CD4-positive, alpha-beta T cell treated with Interleukin-21 for 1 hour (primary cell): ENCODE results near the gene SLC34A1.

Experiments
- DNase-seq: peaks from one replicate; pipeline ENCODE4 v3.0.0-alpha.2; 2020

The SLC34A1 gene

DNA sequence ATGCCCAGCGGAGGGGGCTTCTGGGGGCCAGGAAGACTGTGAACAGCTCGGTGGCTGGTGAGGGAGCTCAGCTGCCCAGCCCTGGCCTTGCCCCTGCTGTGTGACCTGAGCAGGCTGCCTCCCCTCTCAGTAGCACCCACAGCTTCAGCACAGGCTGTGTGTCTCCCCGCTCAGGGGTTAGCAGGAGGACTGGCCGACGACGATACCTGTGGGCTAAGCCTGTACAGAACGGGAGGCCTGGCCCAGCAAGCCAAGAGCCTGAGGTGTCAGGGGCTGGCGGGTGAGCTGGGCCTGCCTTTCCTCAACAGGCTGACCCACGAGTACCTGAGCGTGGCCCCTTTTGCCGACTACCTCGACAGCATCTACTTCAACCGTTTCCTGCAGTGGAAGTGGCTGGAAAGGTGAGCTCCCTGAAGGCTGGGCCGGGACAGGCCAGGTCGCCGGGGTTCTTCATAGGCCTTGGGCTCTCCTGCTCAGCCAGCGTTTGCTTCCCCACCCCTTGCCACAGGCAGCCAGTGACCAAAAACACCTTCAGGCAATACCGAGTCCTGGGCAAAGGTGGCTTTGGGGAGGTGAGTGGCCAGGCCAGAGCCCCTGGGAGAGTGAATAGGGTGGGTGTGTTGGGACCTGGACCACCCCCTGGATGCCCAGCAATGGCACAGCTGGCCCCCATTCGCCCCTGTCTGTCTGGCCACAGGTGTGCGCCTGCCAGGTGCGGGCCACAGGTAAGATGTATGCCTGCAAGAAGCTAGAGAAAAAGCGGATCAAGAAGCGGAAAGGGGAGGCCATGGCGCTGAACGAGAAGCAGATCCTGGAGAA lies 48.8 kb downstream of the SLC34A1 start:
- DNase-seq = no peak

- DNase-seq = no peak
Measured at GRCh38 chr5:177433658-177434217, 49.5 kb downstream of the SLC34A1 start.

DNA sequence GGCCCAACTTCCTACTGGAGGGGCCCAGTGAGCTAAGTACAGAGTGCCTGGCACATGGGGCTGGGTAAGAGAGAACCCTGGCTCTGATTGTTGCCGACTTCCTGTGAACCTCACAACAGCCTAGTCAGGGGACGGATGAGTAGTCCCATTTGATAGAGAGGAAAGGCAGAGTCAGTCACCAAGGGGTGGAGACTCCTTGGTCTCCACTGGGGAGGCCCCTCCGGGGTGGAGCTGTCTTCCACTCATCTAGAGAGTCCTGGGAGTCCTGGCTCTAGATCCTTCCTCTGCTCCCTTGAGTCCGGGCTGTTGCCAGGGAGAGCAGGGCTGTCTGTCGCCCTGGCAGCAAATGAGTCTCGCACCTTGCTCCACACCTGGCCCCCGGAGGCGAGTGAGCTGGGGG lies 50.2 kb downstream of the SLC34A1 start:
- peak; percentile 58 for DNase-seq

GRCh38 chr5:177434942-177435738 lies 50.9 kb downstream of the SLC34A1 start:
- DNase-seq = no peak

GRCh38 chr5:177435847-177436536 lies 51.8 kb downstream of the SLC34A1 start:
- DNase-seq = no peak

DNA sequence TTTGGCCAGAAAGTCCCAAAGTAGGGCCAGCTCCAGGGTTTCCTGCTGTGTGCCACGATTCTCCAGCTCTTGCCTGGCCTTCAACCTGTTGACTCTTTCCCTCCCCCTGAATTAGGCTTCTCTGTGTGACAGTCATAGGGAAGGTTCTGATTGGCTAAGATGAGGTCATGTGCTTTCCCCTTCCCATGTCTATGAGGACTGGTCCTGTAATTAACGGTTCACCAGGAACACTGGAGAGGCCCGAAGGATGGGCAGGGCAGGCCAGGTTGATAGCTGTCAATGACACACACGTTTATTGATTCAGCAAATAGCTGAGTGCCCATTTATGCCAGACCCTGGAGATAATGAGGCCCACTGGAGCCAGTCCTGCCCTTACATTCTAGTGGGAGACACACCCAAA lies 53.4 kb downstream of the SLC34A1 start:
- no peak for DNase-seq

DNA sequence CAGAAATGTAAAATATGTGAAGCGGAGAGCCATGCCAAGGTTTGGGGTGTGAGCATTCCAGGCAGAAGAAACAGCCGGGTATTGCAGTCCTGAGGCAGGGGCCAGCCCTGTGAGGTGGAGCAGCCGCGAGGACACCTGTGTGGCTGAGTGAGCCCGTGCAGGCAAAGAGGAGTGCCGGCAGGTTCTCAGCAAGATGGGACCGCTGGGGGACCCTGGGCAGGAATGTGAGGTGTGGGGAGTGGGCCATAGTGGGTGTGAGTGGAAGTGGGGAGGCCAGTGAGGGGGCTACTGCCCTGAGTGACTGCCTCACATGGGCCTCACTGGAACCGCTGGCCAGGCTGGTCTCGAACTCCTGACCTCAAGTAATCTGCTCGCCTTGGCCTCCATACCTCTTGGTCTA lies 54.2 kb downstream of the SLC34A1 start:
- no peak for DNase-seq

DNA sequence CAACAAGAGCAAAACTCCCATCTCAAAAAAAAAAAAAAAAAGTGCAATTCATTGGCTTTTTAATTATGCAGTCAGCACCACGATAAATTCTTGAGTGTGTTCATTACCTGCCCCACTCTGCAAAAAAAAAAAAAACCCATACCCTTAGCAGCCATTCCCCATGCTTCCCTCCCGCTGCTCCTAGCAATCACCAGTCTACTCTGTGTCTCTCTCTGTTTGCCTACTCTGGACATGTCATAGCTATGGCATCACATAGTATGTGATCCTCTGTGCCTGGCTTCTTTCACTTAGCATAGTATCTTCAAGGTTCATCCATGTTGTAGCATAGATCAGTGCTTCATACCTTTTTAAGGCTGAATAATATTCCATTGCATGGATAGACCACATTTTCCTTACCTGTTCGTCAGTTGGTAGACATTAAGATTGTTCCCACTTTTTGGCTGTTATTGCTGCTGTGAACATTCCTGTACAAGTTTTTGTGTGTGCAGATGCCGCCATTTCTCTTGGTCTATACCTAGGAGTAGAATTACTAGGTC lies 55.4 kb downstream of the SLC34A1 start:
- DNase-seq = no peak

DNA sequence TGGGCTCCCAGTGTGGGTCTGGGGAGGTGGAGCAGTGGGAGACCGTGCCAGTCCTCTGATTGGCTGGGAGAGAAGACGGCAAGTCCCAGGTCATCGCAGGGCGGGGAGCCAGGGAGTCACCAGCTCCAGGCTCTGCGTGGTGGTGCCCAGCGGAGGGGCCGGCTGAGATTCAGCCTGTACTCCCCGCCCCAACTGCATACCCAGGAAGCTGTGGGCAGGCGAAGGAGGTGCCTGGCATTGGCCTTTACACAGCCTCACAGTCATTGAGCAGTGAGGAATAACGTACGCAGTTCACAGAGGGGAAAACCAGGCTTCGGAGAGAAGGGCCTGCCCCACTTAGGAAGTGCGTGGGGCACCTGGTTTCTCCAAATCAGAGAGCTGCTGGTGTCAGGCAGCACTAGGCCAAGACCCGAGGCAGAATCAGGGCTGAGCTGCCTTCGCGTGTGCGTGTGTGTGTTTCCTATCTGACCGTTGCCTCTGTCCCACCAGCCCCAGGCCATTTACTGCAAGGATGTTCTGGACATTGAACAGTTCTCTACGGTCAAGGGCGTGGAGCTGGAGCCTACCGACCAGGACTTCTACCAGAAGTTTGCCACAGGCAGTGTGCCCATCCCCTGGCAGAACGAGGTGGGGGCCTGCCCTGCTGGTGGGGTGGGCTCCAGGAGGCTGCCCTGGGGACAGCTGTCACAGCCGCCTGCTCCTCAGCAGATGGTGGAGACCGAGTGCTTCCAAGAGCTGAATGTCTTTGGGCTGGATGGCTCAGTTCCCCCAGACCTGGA lies 56.2 kb downstream of the SLC34A1 start:
- peak; percentile 79 for DNase-seq

GRCh38 chr5:177440990-177441780 lies 57.0 kb downstream of the SLC34A1 start:
- DNase-seq = no peak

GRCh38 chr5:177442066-177442826 lies 58.0 kb downstream of the SLC34A1 start:
- DNase-seq = no peak

DNA sequence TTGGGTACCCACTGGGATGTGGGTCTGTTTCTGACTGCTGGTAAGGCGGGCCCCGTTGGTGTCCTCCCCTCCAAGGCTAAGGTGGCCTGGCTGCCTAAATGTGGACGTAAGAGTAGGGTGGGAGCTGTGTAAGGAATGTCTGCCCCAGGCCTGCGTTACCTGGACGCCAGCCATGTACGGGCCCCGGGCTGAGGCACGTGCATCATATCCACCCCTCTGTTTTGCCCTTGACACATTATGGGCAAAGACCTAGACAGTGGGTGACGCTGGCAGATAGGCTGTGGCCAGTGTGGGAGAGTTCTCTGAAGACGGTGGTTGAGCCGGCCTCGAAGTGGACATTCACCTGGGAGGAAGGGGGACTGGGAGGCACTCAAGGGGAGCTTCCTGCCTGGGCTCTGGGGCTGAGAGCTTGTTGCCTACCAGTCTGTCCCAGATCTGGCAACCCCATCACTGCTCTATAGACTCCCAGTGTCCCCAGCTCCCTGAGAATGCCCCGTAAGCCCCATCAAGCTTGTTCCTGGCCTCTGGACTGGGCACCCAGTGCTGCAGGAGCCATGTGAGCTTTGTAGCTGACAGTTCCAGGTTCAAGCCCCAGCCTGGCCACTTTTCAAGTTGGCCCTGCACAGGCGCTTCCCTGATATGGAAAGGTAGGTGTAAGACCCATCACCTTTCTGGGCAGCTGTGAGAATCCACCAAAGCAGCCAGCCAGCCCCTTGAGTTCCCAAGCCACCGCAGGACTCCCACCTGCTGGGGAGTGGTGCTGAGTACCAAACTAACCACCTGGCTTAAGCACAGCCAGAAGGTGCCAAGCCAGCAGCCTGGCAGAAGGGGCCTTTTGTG lies 59.1 kb downstream of the SLC34A1 start:
- DNase-seq = no peak

- DNase-seq = peak; percentile 66
Measured at GRCh38 chr5:177444106-177445051, 60.1 kb downstream of the SLC34A1 start.

GRCh38 chr5:177445052-177445916 lies 61.0 kb downstream of the SLC34A1 start:
- peak; percentile 59 for DNase-seq

DNA sequence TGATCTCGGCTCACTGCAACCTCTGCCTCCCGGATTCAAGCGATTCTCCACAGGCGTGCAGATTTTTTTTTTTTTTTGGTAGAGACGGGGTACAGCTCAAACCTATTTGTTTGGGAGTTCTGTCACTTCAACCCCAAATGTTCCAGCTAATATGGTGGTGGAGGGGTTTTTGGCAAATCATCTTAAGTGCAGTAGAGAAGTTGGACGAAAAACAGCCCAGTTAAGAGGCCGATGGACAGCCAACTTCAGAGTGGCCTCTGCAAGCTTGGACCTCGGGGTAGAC lies 61.6 kb downstream of the SLC34A1 start:
- no peak for DNase-seq

DNA sequence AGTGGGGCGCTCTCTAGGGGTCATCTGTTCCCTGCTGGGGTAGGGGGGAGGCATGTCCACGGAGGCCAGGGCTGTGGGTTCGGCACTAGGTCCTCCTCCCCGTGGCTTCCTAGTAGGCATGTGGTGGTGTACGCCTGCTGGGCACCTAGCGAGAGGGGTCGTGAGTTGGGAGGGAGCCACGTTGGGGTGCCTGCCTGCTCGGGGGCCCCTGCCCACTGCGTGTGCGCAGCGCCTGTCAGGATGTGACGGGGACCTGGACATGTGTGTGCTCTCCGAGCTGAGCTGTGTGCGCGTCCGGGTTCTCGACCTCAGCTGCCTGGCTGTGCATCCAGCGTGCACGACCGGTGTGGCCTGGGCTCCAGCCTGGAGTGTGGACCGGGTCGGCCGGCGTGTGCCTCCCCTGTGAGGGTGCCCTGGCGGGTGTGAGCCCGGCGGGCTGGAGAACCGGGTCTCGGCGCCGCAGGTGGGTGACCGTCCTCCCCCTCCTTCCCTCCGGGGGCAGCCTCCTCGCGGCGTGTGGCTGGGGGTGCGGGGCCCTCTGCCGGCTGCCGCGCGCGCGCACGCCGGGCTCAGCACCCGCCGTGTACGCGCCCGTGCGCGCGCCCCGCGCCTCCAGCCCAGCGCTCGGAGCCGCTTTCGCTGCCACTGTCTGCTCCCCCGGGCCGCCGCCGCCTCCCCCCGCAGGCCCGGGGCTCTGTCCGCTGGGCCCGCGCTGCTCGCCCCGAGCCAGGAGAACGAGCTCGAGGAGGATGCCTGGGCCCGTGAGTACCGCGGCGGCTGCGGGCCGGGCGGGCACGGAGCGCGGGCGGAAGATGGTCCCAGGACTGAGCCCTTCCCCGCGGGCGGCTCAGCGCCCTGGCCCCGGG lies 62.2 kb downstream of the SLC34A1 start, which contains the start of gene PRR7:
TSS of gene PRR7 (plus strand) at position 615 of the 866 bp plus-strand sequence. CDS start 8,254 bp downstream, outside the sequence.
- peak; percentile 80 for DNase-seq
